ENCODE data around the gene S100A3. TPM values are rescaled to one million over a fixed set of nuclear protein-coding genes. Genes with fewer than 3 reads are reported as not detected.
"Not testable (repeated sequence)": the region's sequence is repeated elsewhere in the genome, so short reads cannot be mapped to it uniquely, and the experiment has no call there.

S100A3 gene
- total RNA-seq, 1 donor from 2014 or later = not detected

DNA sequence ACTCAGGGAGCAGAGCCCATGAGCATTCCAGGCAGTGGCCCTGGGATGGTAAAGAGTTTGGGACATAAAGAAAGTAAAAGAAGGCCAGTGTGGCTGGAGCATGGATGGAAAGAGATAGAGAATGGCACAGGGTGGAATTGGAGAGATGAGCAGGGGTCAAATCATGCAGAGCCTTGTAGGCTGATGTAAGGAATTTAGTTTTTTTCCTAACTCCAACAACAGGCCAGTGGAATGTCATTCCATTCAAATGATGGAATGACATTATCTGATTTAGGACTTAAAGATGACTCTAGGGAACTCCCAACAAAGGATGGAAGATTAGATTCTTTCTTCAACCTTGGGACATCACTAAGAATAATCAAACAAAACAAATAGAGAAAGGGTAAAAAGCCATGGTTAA lies 29.4 kb upstream of the S100A3 start:
- H3K9me3 Mint-ChIP-seq = no peaks in the 10 kb centered on the region
- H3K4me1 Mint-ChIP-seq = peaks cover 12% of the 10 kb centered on the region
- no peak overlapping the region for H3K4me3 Mint-ChIP-seq
- TF ChIP-seq, protein P1, sequence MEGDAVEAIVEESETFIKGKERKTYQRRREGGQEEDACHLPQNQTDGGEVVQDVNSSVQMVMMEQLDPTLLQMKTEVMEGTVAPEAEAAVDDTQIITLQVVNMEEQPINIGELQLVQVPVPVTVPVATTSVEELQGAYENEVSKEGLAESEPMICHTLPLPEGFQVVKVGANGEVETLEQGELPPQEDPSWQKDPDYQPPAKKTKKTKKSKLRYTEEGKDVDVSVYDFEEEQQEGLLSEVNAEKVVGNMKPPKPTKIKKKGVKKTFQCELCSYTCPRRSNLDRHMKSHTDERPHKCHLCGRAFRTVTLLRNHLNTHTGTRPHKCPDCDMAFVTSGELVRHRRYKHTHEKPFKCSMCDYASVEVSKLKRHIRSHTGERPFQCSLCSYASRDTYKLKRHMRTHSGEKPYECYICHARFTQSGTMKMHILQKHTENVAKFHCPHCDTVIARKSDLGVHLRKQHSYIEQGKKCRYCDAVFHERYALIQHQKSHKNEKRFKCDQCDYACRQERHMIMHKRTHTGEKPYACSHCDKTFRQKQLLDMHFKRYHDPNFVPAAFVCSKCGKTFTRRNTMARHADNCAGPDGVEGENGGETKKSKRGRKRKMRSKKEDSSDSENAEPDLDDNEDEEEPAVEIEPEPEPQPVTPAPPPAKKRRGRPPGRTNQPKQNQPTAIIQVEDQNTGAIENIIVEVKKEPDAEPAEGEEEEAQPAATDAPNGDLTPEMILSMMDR (conservative IDR thresholded peaks at IDR 0.05) = no peak
- H3K27ac Mint-ChIP-seq (ENCODE audit: unreplicated experiment) = no peak overlapping the region
- no peaks in the 10 kb centered on the region for H3K27me3 Mint-ChIP-seq (ENCODE audit: low read depth)
- no peaks in the 10 kb centered on the region for H3K36me3 Mint-ChIP-seq (ENCODE audit: low read depth)
- no peak for DNase-seq (ENCODE audit: low read depth, low spot score)

DNA sequence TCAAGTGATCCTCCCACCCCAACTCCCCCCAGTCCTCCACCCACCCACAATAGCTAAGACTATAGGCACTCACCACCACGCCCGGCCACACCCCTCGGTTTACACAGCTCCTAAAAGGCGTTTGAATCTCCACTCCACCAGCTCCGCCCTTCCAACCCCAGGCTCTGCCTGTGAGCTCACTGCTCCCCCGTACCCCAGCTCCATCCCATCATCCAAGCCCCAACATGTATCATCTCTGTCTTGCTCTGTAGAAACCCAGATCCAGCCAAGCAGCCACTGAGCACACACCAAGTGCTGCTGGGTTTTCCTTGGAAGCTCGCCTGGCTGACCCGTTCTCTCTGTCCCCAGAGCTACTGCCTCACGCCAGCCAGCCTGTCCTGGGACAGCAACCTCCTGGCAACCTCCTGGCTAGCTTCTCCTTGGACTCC lies 28.6 kb upstream of the S100A3 start:
- no peak for DNase-seq (ENCODE audit: low read depth, low spot score)
- TF ChIP-seq, protein P1 (conservative IDR thresholded peaks at IDR 0.05) = no peak
- H3K36me3 Mint-ChIP-seq (ENCODE audit: low read depth) = no peaks in the 10 kb centered on the region
- H3K27me3 Mint-ChIP-seq (ENCODE audit: low read depth) = no peaks in the 10 kb centered on the region
- H3K4me3 Mint-ChIP-seq = no peak overlapping the region
- H3K27ac Mint-ChIP-seq (ENCODE audit: unreplicated experiment) = no peak overlapping the region
- no peaks in the 10 kb centered on the region for H3K9me3 Mint-ChIP-seq
- H3K4me1 Mint-ChIP-seq = peaks cover 17% of the 10 kb centered on the region

DNA sequence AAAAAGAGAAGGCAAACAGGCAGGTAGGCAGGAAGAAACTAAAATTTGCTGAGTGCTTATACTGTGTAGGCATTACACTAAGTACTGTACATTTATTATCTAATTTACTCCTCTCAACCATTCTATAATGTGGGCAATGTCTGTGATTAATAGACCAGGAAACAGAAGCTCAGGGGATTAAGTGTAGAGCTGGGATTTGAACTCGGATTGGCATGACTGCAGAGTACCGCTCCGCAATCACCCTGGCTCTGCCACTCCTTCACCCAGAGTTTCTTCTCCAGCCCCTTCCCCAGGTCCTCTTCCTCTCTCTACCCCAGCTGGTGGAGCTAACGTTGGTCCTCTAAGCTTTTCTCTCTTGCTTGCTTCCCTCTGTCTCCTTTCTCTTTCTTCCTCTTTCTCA lies 28.1 kb upstream of the S100A3 start:
- TF ChIP-seq, protein P1 (conservative IDR thresholded peaks at IDR 0.05) = no peak
- no peak for DNase-seq (ENCODE audit: low read depth, low spot score)
- Mint-ChIP-seq H3K27ac (ENCODE audit: unreplicated experiment) (no peak overlapping the region), H3K27me3 (ENCODE audit: low read depth) (no peaks in the 10 kb centered on the region), H3K4me1 (peaks cover 19% of the 10 kb centered on the region), H3K9me3 (no peaks in the 10 kb centered on the region), H3K4me3 (no peak overlapping the region), H3K36me3 (ENCODE audit: low read depth) (no peaks in the 10 kb centered on the region)

DNA sequence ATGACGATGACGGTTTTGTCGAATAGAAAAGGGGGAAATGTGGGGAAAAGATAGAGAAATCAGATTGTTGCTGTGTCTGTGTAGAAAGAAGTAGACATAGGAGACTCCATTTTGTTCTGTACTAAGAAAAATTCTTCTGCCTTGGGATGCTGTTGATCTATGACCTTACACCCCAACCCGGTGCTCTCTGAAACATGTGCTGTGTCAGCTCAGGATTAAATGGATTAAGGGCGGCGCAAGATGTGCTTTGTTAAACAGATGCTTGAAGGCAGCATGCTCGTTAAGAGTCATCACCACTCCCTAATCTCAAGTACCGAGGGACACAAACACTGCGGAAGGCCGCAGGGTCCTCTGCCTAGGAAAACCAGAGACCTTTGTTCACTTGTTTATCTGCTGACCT lies 26.4 kb upstream of the S100A3 start:
- not testable (repeated sequence) for H3K27me3 Mint-ChIP-seq (ENCODE audit: low read depth); H3K27ac Mint-ChIP-seq (ENCODE audit: unreplicated experiment); H3K4me3 Mint-ChIP-seq; DNase-seq (ENCODE audit: low read depth, low spot score); H3K36me3 Mint-ChIP-seq (ENCODE audit: low read depth); H3K9me3 Mint-ChIP-seq
- H3K4me1 Mint-ChIP-seq = peaks cover 26% of the 10 kb centered on the region

DNA sequence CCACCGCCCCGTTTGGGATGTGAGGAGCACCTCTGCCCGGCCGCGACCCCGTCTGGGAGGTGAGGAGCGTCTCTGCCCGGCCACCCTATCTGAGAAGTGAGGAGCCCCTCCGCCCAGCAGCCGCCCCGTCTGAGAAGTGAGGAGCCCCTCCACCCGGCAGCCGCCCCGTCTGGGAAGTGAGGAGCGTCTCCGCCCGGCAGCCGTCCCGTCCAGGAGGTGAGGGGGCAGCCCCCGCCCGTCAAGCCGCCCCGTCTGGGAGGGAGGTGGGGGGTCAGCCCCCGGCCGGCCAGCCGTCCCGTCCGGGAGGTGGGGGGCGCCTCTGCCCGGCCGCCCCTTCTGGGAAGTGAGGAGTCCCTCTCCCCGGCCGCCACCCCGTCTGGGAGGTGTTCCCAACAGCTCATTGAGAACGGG lies 26.0 kb upstream of the S100A3 start:
- H3K27me3 Mint-ChIP-seq (ENCODE audit: low read depth); H3K27ac Mint-ChIP-seq (ENCODE audit: unreplicated experiment); H3K36me3 Mint-ChIP-seq (ENCODE audit: low read depth); H3K4me3 Mint-ChIP-seq; DNase-seq (ENCODE audit: low read depth, low spot score); H3K9me3 Mint-ChIP-seq: not testable (repeated sequence)
- peaks cover 26% of the 10 kb centered on the region for H3K4me1 Mint-ChIP-seq

DNA sequence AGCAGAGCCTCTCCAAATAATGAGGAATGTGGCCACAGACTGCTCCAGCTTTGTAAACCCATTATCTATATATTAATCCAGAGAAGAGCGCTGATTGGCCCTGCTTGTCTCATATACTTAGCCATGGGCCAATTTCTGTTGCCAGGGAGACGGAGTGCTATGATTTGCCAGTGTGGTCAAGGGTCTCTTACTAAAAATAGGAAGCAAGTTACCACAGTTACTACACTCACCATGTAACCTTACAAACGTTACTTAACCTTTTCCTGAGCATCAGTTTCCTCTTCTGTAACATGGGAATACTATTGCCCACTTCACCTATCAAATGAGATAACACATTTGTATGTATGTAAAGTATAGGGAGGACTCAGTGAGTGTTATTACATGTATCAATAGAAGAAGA lies 24.3 kb upstream of the S100A3 start:
- no peaks in the 10 kb centered on the region for H3K27me3 Mint-ChIP-seq (ENCODE audit: low read depth)
- TF ChIP-seq, protein P1 (conservative IDR thresholded peaks at IDR 0.05) = no peak
- no peak for DNase-seq (ENCODE audit: low read depth, low spot score)
- no peaks in the 10 kb centered on the region for H3K36me3 Mint-ChIP-seq (ENCODE audit: low read depth)
- no peak overlapping the region for H3K27ac Mint-ChIP-seq (ENCODE audit: unreplicated experiment)
- H3K9me3 Mint-ChIP-seq = no peaks in the 10 kb centered on the region
- H3K4me1 Mint-ChIP-seq = peaks cover 37% of the 10 kb centered on the region
- H3K4me3 Mint-ChIP-seq = no peak overlapping the region

DNA sequence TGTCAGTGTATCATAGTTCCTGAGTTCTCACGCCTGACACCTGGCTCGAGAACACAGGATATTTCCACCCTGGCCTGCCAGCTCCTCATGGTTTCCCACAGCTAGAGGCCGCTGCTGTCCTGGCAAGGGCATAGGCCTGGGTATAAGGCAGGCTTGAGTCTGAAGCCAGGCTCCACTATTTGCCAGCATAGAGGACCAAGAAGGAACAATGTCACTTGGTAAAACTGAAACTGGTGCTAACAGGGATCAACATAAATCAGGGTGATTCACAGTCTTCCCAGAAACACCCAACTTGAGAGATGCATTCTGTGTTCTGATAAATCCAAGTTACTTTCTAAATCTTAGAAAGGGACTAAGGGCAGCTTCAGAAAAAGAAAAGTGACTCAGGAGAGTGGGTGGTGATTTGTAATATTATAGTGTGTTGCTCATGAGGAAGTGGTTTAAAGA lies 23.5 kb upstream of the S100A3 start:
- TF ChIP-seq, protein P1 (conservative IDR thresholded peaks at IDR 0.05) = peak; percentile 62
- H3K27me3 Mint-ChIP-seq (ENCODE audit: low read depth) = no peaks in the 10 kb centered on the region
- no peaks in the 10 kb centered on the region for H3K9me3 Mint-ChIP-seq
- H3K4me1 Mint-ChIP-seq = peaks cover 37% of the 10 kb centered on the region
- H3K4me3 Mint-ChIP-seq = no peak overlapping the region
- H3K36me3 Mint-ChIP-seq (ENCODE audit: low read depth) = no peaks in the 10 kb centered on the region
- peak; percentile 36 for DNase-seq (ENCODE audit: low read depth, low spot score)
- H3K27ac Mint-ChIP-seq (ENCODE audit: unreplicated experiment) = no peak overlapping the region

All from neural crest cell (in vitro differentiated cells).